GM21529 (cell line): ENCODE results near the gene MDH2.
"Not testable (repeated sequence)": the region's sequence is repeated elsewhere in the genome, so short reads cannot be mapped to it uniquely, and the experiment has no call there.

Experiments used
- ATAC-seq: cut with Tn5 transposase; IDR thresholded peaks from one replicate; pipeline ENCODE4 v1.9.1; 2021; ENCODE audit not compliant: unreplicated experiment

The MDH2 gene

GRCh38 chr7:76047811-76048667 is at the start of gene MDH2, which contains the start of gene STYXL1:
MDH2 (plus strand) TSS chr7:76048106; CDS start chr7:76048161, 55 bp downstream.
STYXL1 (minus strand) TSS chr7:76048000; CDS start chr7:76030523, 17,477 bp downstream.
- peak; percentile 94 for ATAC-seq

GRCh38 chr7:76000566-76000965 is 47.3 kb upstream of the MDH2 start:
- no peak for ATAC-seq

- ATAC-seq: no peak
Measured at GRCh38 chr7:76002139-76002538, 45.8 kb upstream of the MDH2 start.

- no peak for ATAC-seq
Measured at GRCh38 chr7:76002822-76003221, 45.1 kb upstream of the MDH2 start.

GRCh38 chr7:76003351-76003750 is 44.6 kb upstream of the MDH2 start:
- ATAC-seq: no peak

GRCh38 chr7:76005004-76005403 is 42.9 kb upstream of the MDH2 start:
- not testable (repeated sequence) for ATAC-seq

GRCh38 chr7:76008156-76008687 is 39.7 kb upstream of the MDH2 start:
- ATAC-seq: no peak

- no peak for ATAC-seq
Measured at GRCh38 chr7:76009672-76010600, 38.0 kb upstream of the MDH2 start.

GRCh38 chr7:76011442-76011861 is 36.5 kb upstream of the MDH2 start:
- ATAC-seq: no peak

GRCh38 chr7:76016191-76016947 is 31.5 kb upstream of the MDH2 start:
- ATAC-seq: no peak

- ATAC-seq: not testable (repeated sequence)
Measured at GRCh38 chr7:76018520-76018919, 29.4 kb upstream of the MDH2 start.

GRCh38 chr7:76020031-76020714 is 27.7 kb upstream of the MDH2 start:
- ATAC-seq: no peak

- no peak for ATAC-seq
Measured at GRCh38 chr7:76022026-76022780, 25.7 kb upstream of the MDH2 start.

GRCh38 chr7:76023002-76023401 is 24.9 kb upstream of the MDH2 start:
- no peak for ATAC-seq

- ATAC-seq: not testable (repeated sequence)
Measured at GRCh38 chr7:76029682-76030081, 18.2 kb upstream of the MDH2 start.

- no peak for ATAC-seq
Measured at GRCh38 chr7:76031964-76032363, 15.9 kb upstream of the MDH2 start.

- ATAC-seq: no peak
Measured at GRCh38 chr7:76037310-76037709, 10.6 kb upstream of the MDH2 start.

- no peak for ATAC-seq
Measured at GRCh38 chr7:76040126-76040525, 7.8 kb upstream of the MDH2 start.

GRCh38 chr7:76044375-76044865 is 3.5 kb upstream of the MDH2 start:
- no peak for ATAC-seq
